GM12873 (cell line): Measurements from ENCODE around the gene DSE.

ENCODE experiments used
- CTCF ChIP-seq: IDR thresholded peaks from 2 replicates; pipeline ENCODE4 v1.5.1; 2012; ENCODE audit warnings: low read depth, mild to moderate bottlenecking, moderate library complexity, low read length, control low read depth; ENCODE audit not compliant: insufficient read depth; ENCODE audit errors: missing control alignments

Gene DSE

GRCh38 chr6:116370760-116371119 lies at the start of gene DSE:
DSE (plus strand) TSS chr6:116370947; CDS start chr6:116399251, 28,304 bp downstream.
- TF ChIP-seq CTCF: no peak

- TF ChIP-seq CTCF: no peak
Observed at GRCh38 chr6:116323863-116324262, 46.9 kb upstream of the DSE start.

DNA sequence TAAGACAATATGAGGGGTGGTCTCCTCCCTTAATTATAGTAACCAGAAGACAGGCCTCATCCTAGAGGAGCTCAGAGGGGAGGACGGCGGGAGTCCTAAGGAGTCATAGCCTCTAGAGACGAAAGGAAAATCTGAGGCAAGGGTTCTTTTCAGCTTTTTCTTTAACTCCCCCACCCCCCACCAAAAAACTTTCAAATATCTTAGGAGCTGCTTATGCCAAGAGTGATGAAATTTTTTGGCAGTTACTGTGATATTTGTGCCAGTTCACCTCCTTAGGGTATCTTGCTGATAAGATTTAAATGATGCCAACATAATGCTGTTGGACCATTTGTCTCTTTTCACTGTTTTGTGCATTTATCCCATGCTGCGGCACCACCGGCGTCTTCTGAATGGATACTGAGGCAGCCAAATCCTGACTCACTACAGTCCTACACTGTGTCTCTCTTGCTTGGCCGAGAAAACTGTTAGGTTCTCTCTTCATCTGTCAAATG lies 44.5 kb upstream of the DSE start:
- TF ChIP-seq CTCF: no peak

GRCh38 chr6:116326996-116327395 lies 43.8 kb upstream of the DSE start:
- TF ChIP-seq CTCF: no peak

DNA sequence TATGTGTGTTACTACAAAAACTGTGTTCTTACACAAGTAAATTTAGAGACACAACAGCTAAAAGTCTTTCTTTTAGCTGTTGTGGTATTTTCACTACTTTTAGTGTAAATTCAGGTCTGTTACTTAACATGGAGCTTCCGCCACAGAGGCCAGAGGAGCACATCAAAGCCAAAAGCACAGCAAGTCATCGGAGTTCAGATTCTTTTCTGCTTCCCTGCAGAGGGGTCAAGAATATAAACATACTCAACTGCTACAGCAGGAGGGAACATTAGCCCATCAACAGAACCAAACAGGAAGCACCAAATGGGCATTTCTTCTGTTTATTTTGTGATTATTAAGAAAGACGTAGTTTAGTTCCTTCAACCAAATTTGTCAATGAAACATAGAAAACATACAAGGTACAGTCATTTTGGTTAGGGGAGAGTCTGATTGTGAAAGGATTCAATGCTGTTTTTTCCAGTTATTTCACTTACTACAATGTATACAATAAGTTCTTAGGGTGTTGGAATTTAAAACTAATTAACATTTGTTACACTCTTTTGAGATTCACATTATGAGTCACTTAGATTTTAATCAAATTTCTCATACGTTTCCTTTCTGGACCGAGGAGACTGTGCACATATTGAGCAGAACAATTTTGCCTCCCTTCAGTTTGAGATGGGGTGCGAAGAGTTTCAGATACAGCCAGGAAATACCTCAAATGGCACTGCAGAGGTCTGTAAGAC lies 42.8 kb upstream of the DSE start:
- TF ChIP-seq CTCF: no peak

GRCh38 chr6:116328528-116328903 lies 42.2 kb upstream of the DSE start:
- no peak for TF ChIP-seq CTCF

- TF ChIP-seq CTCF: no peak
Observed at GRCh38 chr6:116329156-116329555, 41.6 kb upstream of the DSE start.
